HCT116 (cell line): Measurements from ENCODE around the gene COBL. TPM values are rescaled to one million over a fixed set of nuclear protein-coding genes. Genes with fewer than 3 reads are reported as not detected.

Experiments used
- ATAC-seq: fragments of 200-7000 bp; cut with Tn5 transposase; 2 replicates; pipeline ENCODE4 v1.9.1; 2020; ENCODE audit warnings: mild to moderate bottlenecking, moderate library complexity
- BruUV-seq: library from RNA; stranded (reverse); fragments of 400-500 nt; replicated peaks from 2 replicates; lab custom pipeline; 2021; lab: Mats Ljungman, UMichigan
- CTCF ChIA-PET: fragments of 300-600 bp; sonication (Branson Sonifier 250); formaldehyde crosslinking; loops from one replicate; lab custom pipeline; 2021; ENCODE audit warnings: antibody characterized with exemption; lab: Charles Lee
- POLR2A ChIA-PET: fragments of 300-600, 350-600 bp; sonication (Branson Sonifier 250); formaldehyde crosslinking; loops from one replicate; lab custom pipeline; 2021; ENCODE audit warnings: antibody characterized with exemption; lab: Charles Lee
- RAD21 ChIA-PET, 2 experiments: fragments of 300-600 bp; sonication (Branson Sonifier 250); formaldehyde crosslinking; loops; one replicate each; lab custom pipeline; 2023; ENCODE audit warnings: low total read pairs in 2 of 2; ENCODE audit not compliant: uncharacterized antibody in 2 of 2, unreplicated experiment in 2 of 2, low non-redundant PET in 1 of 2; lab: Charles Lee
- DNase-seq: peaks from one replicate; pipeline ENCODE4 v3.0.0-alpha.2; 2010; ENCODE audit warnings: low read depth, low spot score
- H2AFZ ChIP-seq: fragments of 200-600 bp; shearing (Covaris generic), sonication (generic); 2 replicates; pipeline ENCODE4 v1.6.1; 2017; ENCODE audit warnings: low read depth, mixed run types, mixed read lengths, antibody characterized with exemption, low read length; ENCODE audit not compliant: poor library complexity, severe bottlenecking
- H3K27ac ChIP-seq: 2 replicates; pipeline ENCODE4 v1.5.1; 2012; ENCODE audit warnings: low read depth, low read length
- H3K27me3 ChIP-seq: fragments of 200-600 bp; sonication (generic); 2 replicates; pipeline ENCODE4 v1.6.1; 2016; ENCODE audit warnings: mixed run types, low read length, mixed read lengths; ENCODE audit not compliant: insufficient read depth
- H3K36me3 ChIP-seq, 2 experiments: fragments of 200-500 bp in 1 of 2; fragments of 200-600 bp in 1 of 2; sonication (Bioruptor generic) in 1 of 2; sonication (generic) in 1 of 2; 2 replicates each; pipeline versions ENCODE4 v1.5.1 to v1.6.1; 2014 to 2016; ENCODE audit warnings: low read length in 2 of 2, inconsistent platforms in 1 of 2, mixed read lengths in 1 of 2, mixed run types in 1 of 2; ENCODE audit not compliant: insufficient read depth in 2 of 2, control insufficient read depth in 1 of 2
- H3K4me1 ChIP-seq, 2 experiments: fragments of 200-600 bp in 1 of 2; sonication (generic) in 1 of 2; 2 replicates each; pipeline versions ENCODE4 v1.5.1 to v1.6.1; 2012 to 2017; ENCODE audit warnings: low read length in 2 of 2, inconsistent platforms in 1 of 2, mild to moderate bottlenecking in 1 of 2, mixed read lengths in 1 of 2, mixed run types in 1 of 2, moderate library complexity in 1 of 2; ENCODE audit not compliant: insufficient read depth in 2 of 2, control insufficient read depth in 1 of 2
- H3K4me2 ChIP-seq: fragments of 200-600 bp; sonication (generic); 2 replicates; pipeline ENCODE4 v1.6.1; 2017; ENCODE audit warnings: mixed run types, low read length, mixed read lengths
- H3K4me3 ChIP-seq, 2 experiments: fragments of 200-600 bp in 1 of 2; sonication (generic) in 1 of 2; replicated peaks in 1 of 2; 2 replicates each; pipeline ENCODE4 v1.5.1; 2011 to 2016; ENCODE audit warnings: low read length in 2 of 2, control low read depth in 1 of 2, low read depth in 1 of 2, mild to moderate bottlenecking in 1 of 2, mixed read lengths in 1 of 2, mixed run types in 1 of 2
- H3K79me2 ChIP-seq: fragments of 200-600 bp; sonication (generic); 2 replicates; pipeline ENCODE4 v1.6.1; 2017; ENCODE audit warnings: mild to moderate bottlenecking, mixed run types, low read length, moderate library complexity, mixed read lengths; ENCODE audit not compliant: insufficient read depth
- H3K9ac ChIP-seq: fragments of 200-600 bp; sonication (generic); 2 replicates; pipeline ENCODE4 v1.6.1; 2016; ENCODE audit warnings: low read length, mixed read lengths
- H3K9me2 ChIP-seq: fragments of 200-600 bp; sonication (generic), shearing (Covaris generic); 2 replicates; pipeline ENCODE4 v1.6.1; 2017; ENCODE audit warnings: mixed run types, mild to moderate bottlenecking, moderate library complexity; ENCODE audit not compliant: insufficient read depth
- H3K9me3 ChIP-seq, 2 experiments: fragments of 200-500 bp in 1 of 2; fragments of 200-600 bp in 1 of 2; sonication (Bioruptor generic) in 1 of 2; sonication (generic) in 1 of 2; 2 replicates each; pipeline ENCODE4 v1.6.1; 2014 to 2017; ENCODE audit warnings: low read length in 2 of 2, mixed read lengths in 2 of 2, inconsistent platforms in 1 of 2, low read depth in 1 of 2, mild to moderate bottlenecking in 1 of 2, mixed run types in 1 of 2, moderate library complexity in 1 of 2; ENCODE audit not compliant: control insufficient read depth in 1 of 2, insufficient read depth in 1 of 2
- H4K20me1 ChIP-seq: fragments of 200-600 bp; sonication (generic), shearing (Covaris generic); 2 replicates; pipeline ENCODE4 v1.6.1; 2017; ENCODE audit warnings: mixed run types, mild to moderate bottlenecking, moderate library complexity; ENCODE audit not compliant: insufficient read depth
- CEBPB ChIP-seq: IDR thresholded peaks from 2 replicates; pipeline ENCODE4 v1.6.1; 2012; ENCODE audit warnings: low read depth
- ELF1 ChIP-seq: IDR thresholded peaks from 2 replicates; pipeline ENCODE4 v1.6.1; 2012; ENCODE audit warnings: low read depth, borderline replicate concordance
- SIN3A ChIP-seq: IDR thresholded peaks from 2 replicates; pipeline ENCODE4 v1.6.1; 2012; ENCODE audit warnings: low read depth
- SP1 ChIP-seq: IDR thresholded peaks from 2 replicates; pipeline ENCODE4 v1.6.1; 2012; ENCODE audit warnings: low read depth
- SRF ChIP-seq: IDR thresholded peaks from 2 replicates; pipeline ENCODE4 v1.6.1; 2012; ENCODE audit warnings: low read depth
- ZBTB33 ChIP-seq: IDR thresholded peaks from 2 replicates; pipeline ENCODE4 v1.6.1; 2011; ENCODE audit warnings: mild to moderate bottlenecking, low read length, moderate library complexity; ENCODE audit not compliant: insufficient replicate concordance; ENCODE audit errors: extremely low read depth
- intact Hi-C: fragments of 100-400 bp; cut with micrococcal nuclease; formaldehyde crosslinking; loops from 2 replicates; pipeline ENCODE4 v1.10.0; 2022
- total RNA-seq: library from RNA; stranded (reverse); gene quantifications from one replicate; pipeline ENCODE4 v1.2.1, GENCODE V29; 2021; ENCODE audit not compliant: unreplicated experiment
- TF ChIP-seq, protein P1 (sequence below), 3 experiments: fragments of 200-600 bp in 1 of 3; sonication (generic) in 1 of 3; IDR thresholded peaks in 2 of 3; conservative IDR thresholded peaks in 1 of 3; 2 replicates each; pipeline ENCODE4 v1.5.1; 2012 to 2017; ENCODE audit warnings: low read depth in 2 of 3, low read length in 2 of 3, antibody characterized with exemption in 1 of 3, borderline replicate concordance in 1 of 3, control low read depth in 1 of 3, mild to moderate bottlenecking in 1 of 3, mixed read lengths in 1 of 3, mixed run types in 1 of 3, moderate library complexity in 1 of 3; ENCODE audit not compliant: insufficient read depth in 1 of 3

The COBL gene
- total RNA-seq, 1 experiment from 2014 or later = 19.3 TPM

GRCh38 chr7:51080216-51080615 is 236.4 kb downstream of the COBL start:
- ChIA-PET POLR2A (no interaction called here), CTCF (no interaction called here), RAD21 (no interaction called here)
- H3K27ac ChIP-seq = no peak overlapping the region
- H3K4me2 ChIP-seq = no peak overlapping the region
- ATAC-seq (no peak), DNase-seq (no peak)
- no peak for TF ChIP-seq SP1
- no peak for TF ChIP-seq ELF1
- TF ChIP-seq CEBPB = no peak
- no peak for TF ChIP-seq SIN3A
- no peak for TF ChIP-seq SRF
- no peak for TF ChIP-seq ZBTB33
- TF ChIP-seq, protein P1, sequence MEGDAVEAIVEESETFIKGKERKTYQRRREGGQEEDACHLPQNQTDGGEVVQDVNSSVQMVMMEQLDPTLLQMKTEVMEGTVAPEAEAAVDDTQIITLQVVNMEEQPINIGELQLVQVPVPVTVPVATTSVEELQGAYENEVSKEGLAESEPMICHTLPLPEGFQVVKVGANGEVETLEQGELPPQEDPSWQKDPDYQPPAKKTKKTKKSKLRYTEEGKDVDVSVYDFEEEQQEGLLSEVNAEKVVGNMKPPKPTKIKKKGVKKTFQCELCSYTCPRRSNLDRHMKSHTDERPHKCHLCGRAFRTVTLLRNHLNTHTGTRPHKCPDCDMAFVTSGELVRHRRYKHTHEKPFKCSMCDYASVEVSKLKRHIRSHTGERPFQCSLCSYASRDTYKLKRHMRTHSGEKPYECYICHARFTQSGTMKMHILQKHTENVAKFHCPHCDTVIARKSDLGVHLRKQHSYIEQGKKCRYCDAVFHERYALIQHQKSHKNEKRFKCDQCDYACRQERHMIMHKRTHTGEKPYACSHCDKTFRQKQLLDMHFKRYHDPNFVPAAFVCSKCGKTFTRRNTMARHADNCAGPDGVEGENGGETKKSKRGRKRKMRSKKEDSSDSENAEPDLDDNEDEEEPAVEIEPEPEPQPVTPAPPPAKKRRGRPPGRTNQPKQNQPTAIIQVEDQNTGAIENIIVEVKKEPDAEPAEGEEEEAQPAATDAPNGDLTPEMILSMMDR (IDR thresholded peaks at IDR 0.05 in 2 of 3, conservative IDR thresholded peaks at IDR 0.05 in 1 of 3; ENCODE audit: borderline replicate concordance in 1 of 3, insufficient read depth in 1 of 3, low read depth in 2 of 3, low read length in 2 of 3) = no peak
- H3K9me2 ChIP-seq = no peaks in the 10 kb centered on the region
- H3K27me3 ChIP-seq = no peaks in the 10 kb centered on the region
- H3K36me3 ChIP-seq = no peaks in the 10 kb centered on the region
- H3K4me3 ChIP-seq = no peak overlapping the region
- H3K4me1 ChIP-seq = no peaks in the 10 kb centered on the region
- no peak overlapping the region for H2AFZ ChIP-seq
- intact Hi-C loops = no loop called here
- BruUV-seq = no TSS peak
- no peak overlapping the region for H3K9ac ChIP-seq
- no peaks in the 10 kb centered on the region for H4K20me1 ChIP-seq
- H3K79me2 ChIP-seq = no peaks in the 10 kb centered on the region
- no peaks in the 10 kb centered on the region for H3K9me3 ChIP-seq
